A549 (cell line): ENCODE data around the gene TBCE.

Source experiments
- FOXS1 ChIP-seq: fragments of 250-450 bp; sonication (Bioruptor Pico); IDR thresholded peaks from 2 replicates; pipeline ENCODE4 v1.5.0; 2020; ENCODE audit warnings: mild to moderate bottlenecking, moderate library complexity
- HDAC2 ChIP-seq: fragments of 200-600 bp; sonication (generic); IDR thresholded peaks from 2 replicates; pipeline ENCODE4 v1.6.1; 2016
- MYC ChIP-seq: IDR thresholded peaks from 2 replicates; pipeline ENCODE4 v1.6.1; 2012; ENCODE audit warnings: mild to moderate bottlenecking, inconsistent platforms, low read length, improper control_type of control experiment, borderline replicate concordance
- POLR2A ChIP-seq: IDR thresholded peaks from 2 replicates; pipeline ENCODE4 v1.6.1; 2012; ENCODE audit warnings: mild to moderate bottlenecking, low read length
- TF ChIP-seq, protein P1 (sequence below): fragments of >200 bp; sonication (Bioruptor Twin); formaldehyde crosslinking; IDR thresholded peaks from 3 replicates; pipeline ENCODE4 v1.5.1; 2016
- TF ChIP-seq, protein P2 (sequence below): fragments of >200 bp; sonication (Bioruptor Twin); formaldehyde crosslinking; IDR thresholded peaks from 3 replicates; pipeline ENCODE4 v1.6.1; 2016

- TF ChIP-seq POLR2A = no peak
- TF ChIP-seq, protein P1, sequence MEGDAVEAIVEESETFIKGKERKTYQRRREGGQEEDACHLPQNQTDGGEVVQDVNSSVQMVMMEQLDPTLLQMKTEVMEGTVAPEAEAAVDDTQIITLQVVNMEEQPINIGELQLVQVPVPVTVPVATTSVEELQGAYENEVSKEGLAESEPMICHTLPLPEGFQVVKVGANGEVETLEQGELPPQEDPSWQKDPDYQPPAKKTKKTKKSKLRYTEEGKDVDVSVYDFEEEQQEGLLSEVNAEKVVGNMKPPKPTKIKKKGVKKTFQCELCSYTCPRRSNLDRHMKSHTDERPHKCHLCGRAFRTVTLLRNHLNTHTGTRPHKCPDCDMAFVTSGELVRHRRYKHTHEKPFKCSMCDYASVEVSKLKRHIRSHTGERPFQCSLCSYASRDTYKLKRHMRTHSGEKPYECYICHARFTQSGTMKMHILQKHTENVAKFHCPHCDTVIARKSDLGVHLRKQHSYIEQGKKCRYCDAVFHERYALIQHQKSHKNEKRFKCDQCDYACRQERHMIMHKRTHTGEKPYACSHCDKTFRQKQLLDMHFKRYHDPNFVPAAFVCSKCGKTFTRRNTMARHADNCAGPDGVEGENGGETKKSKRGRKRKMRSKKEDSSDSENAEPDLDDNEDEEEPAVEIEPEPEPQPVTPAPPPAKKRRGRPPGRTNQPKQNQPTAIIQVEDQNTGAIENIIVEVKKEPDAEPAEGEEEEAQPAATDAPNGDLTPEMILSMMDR = no peak
- TF ChIP-seq FOXS1 (CRISPR knock-in tag) = no peak
- TF ChIP-seq MYC = no peak
- TF ChIP-seq, protein P2, sequence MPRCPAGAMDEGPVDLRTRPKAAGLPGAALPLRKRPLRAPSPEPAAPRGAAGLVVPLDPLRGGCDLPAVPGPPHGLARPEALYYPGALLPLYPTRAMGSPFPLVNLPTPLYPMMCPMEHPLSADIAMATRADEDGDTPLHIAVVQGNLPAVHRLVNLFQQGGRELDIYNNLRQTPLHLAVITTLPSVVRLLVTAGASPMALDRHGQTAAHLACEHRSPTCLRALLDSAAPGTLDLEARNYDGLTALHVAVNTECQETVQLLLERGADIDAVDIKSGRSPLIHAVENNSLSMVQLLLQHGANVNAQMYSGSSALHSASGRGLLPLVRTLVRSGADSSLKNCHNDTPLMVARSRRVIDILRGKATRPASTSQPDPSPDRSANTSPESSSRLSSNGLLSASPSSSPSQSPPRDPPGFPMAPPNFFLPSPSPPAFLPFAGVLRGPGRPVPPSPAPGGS = no peak
- no peak for TF ChIP-seq HDAC2
Observed at GRCh38 chr1:235331401-235331800, 35.8 kb upstream of the TBCE start.
